Body of pancreas (tissue), 4 donors: ENCODE results near the gene CLCF1.

ENCODE experiments used
- CTCF ChIP-seq, 7 experiments: fragments of 450-650 bp in 4 of 7; fragments of 200-600 bp in 3 of 7; sonication (generic) in 3 of 7; IDR thresholded peaks; one replicate each; pipeline ENCODE4 v1.5.1; 2016 to 2019; ENCODE audit warnings: antibody characterized with exemption in 7 of 7
- POLR2A ChIP-seq, 3 donors: fragments of 450-650 bp; IDR thresholded peaks; one replicate each; pipeline ENCODE4 v1.6.1; 2016; ENCODE audit warnings: antibody characterized with exemption in 3 of 3, mild to moderate bottlenecking in 2 of 3

DNA sequence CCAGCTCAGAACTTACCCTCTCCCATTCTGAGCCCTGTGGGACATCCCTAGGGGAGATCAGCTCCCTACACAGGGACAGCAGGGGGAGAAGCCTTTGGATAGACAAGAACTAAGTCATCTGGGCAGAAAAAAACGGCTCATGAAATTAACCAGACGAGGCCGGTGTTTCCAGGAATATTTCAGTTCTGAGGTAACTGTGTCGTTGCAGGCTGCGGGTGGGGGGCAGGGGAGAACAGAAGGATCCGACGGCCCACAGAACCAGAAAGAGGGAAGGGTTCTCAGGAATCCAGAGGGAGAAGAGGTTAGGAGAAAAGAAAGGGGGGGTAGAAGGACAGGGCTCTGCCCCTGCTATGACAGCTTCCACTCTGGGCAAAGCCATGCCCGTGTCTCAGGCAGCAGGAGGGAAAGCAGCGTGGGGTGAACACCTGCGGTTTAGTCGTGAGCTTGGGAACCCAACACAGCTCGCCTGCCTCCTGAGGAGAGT lies 3.6 kb downstream of the CLCF1 start:
- no peak for TF ChIP-seq CTCF (IDR thresholded peaks at IDR 0.05)
- no peak for TF ChIP-seq POLR2A (IDR thresholded peaks at IDR 0.05)
